NCI-H460 (cell line): ENCODE results near the gene NRXN3. TPM values are rescaled to one million over a fixed set of nuclear protein-coding genes. Genes with fewer than 3 reads are reported as not detected.
"Not testable (repeated sequence)": the region's sequence is repeated elsewhere in the genome, so short reads cannot be mapped to it uniquely, and the experiment has no call there.

Experiments
- DNase-seq: peaks from one replicate; pipeline ENCODE4 v3.0.0-alpha.2; 2016; ENCODE audit warnings: low read depth; ENCODE audit errors: extremely low read depth
- total RNA-seq: library from RNA; depleted of rRNA; stranded (reverse); fragments of >200 nt; shearing (Covaris generic); gene quantifications from 2 replicates; pipeline ENCODE4 v1.2.3, GENCODE V29; 2014

Gene NRXN3
- total RNA-seq, 1 experiment from 2014 or later, result 6.6 TPM

- no peak for DNase-seq
Observed at GRCh38 chr14:78383060-78383459, 212.9 kb downstream of the NRXN3 start.

DNA sequence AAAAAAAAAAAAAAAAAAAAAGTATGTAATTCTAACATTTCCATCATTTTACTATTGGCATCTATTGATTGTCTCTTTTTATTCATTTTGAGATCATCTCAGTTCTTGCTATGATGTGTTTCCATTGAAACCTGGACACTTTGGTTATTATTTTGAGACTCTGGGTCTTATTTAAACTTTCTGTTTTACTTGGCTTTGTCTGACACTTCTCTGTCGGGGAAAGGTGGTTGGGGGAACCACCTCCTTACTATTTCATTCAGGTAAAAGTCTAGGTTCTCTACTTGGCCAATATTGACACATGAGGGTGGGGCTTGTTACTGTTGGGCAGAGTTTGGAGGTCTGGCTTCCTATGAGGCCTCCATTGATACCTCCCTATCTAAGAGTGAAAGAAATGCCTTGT, 228.0 kb downstream of the NRXN3 start:
- no peak for DNase-seq

- peak; percentile 9 for DNase-seq
Observed at GRCh38 chr14:78399316-78399889, 229.2 kb downstream of the NRXN3 start.

DNA sequence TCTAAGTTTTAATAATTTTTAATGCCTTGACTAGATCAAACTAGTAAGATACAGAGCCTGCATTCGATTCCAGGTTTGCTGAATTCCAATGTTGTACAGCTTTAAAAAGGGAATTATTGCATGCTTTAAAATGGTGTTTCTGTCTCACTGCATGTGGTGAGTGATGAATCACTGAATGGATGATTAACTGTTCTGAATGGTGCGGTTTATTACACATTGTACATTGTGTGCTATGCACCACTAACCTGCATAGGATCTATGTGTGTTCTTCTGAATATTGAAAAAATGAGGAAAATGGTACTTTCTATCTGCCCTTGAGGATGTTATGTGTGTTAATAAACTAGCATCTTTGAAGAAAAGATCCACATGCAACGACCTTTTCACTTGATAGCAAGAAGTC, 231.7 kb downstream of the NRXN3 start:
- no peak for DNase-seq

DNA sequence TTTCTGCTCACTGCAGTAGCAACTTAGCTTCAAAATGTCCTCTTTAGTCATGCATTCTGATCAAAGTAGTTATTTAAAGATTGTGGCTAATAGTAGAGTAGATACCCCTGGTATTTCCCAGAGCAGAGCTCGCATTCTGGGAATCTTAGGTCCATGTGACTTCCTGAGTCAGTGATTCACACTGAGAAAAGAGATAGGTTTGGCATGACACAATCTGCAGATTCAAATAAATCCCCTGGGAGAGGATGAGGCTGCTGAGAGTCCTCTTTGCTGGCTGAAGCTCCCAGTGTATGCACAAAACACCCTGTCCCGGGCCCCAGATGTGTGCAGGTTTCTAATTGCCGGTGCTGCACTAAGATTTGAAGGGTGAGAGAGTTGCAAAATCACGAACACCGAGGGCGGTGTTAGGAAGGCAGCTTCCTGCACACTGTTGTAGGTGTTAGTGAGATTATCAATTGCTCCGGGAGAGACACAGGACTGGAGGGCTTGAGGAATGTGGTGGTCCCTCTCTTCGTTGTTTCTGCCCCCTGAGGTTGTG, 233.2 kb downstream of the NRXN3 start:
- DNase-seq, result no peak

- no peak for DNase-seq
Observed at GRCh38 chr14:78405079-78405856, 235.1 kb downstream of the NRXN3 start.

DNA sequence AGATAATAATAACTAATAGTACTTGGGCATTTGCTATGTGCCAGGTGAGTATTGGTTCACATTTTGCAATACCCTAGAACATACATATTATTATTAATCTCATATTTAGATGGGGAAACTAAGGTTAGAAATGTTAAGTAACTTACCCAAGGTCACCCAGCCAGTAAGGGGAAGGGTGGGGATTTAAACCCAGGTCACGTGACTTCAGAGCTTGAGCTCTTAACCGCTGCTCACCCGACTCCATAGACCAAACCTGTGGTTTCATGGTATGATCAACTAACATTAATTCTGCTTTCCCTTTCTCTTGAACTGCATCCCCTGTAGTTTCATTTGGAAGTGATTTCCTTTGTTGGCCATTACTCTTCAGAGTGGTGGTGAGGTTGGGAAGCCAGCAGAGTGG, 242.3 kb downstream of the NRXN3 start:
- no peak for DNase-seq

DNA sequence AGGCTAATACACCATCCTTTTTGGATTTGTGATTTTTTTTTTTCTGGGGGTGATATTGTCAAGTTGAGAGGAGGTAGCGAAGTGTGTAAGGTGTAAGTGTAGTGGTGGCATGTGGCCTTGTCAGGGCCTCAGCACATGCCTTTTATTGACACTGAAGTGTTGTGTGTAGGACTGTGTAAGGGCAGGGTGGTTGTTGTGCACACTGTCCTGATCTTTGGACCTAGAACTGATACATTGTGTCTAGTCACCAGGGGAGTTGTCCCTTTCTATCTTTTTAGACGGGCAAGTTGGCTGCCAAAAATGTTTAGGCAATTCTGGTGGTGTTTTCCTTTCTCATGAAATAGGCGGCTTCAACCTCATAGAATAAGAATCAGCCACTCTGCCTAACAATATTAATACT, 244.0 kb downstream of the NRXN3 start:
- DNase-seq, result no peak

DNA sequence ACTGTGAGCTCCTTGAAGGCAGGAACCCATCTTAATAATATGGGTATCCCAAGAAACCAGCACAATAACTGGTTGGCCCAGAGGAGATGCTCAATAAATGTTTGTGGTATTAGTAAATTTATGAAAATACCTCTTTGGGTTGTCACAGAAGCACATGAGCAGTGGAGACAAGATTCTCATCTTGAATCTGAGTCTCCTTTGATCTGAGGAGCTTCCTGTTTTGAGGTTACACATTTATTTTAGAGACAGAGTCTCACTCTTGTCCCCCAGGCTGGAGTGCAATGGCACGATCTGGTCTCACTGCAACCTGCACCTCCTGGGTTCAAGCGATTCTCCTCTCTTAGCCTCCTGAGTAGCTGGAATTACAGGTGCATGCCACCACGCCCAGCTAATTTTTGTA, 247.4 kb downstream of the NRXN3 start:
- DNase-seq, result no peak

DNA sequence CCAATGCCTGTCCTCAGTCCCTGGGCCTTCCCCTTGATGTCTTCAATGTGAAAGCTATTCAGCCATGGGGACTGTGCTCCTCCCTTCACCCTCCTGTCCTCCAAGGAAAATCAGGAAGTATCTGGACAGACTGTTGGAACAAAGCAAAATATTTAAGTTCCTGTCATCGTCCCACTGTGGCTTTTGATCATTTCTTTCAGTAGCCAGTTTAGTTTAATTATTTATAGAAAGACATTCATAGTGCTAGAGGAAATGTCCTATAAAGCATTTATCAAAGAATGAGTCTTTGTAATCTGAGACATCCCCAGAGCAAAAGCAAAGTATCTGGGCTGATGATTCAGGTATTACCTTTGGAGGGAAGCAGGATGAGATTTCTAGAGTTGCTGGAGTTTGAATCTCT, 254.1 kb downstream of the NRXN3 start:
- no peak for DNase-seq

DNA sequence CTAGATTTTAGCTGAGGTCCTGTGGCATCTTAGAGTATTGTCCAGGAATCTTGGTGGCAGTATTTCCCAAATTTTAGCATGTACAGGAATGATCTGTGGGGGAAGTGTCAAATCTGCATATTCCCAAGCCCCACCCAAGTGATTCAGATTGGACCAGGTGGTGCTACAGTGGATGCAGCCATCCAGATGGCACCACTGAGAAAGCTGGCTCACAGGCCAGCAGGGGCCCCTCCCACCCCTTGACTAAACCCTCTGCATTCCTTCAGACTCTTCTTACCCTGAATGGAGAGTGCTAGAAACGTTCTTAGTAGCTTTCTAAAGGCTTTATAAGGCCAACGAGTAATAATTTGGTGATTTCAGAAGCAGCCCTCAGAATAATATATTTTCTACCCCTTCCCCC, 255.2 kb downstream of the NRXN3 start:
- no peak for DNase-seq

DNA sequence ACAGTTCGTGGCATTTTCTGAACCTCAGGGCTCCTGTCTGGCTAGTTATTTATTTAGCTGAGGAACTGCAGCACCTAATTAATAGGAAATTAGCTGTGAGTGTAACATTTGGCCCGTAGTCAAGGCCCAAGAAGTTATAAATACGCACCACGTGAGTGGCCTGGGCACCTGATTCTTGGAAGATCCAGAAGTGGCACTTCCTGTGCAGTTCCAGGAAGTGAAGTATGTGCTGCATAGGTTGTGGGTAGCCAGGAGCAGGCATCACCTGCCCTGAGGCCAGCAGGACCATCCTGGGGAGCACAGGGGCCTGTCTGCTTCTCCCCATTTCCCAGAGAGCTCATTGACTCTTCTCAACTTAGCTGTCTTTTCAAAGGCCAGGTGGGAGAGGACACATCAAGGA, 255.6 kb downstream of the NRXN3 start:
- DNase-seq, result no peak

- DNase-seq, result no peak
Observed at GRCh38 chr14:78432046-78432445, 261.9 kb downstream of the NRXN3 start.

- DNase-seq, result not testable (repeated sequence)
Observed at GRCh38 chr14:78437448-78437847, 267.3 kb downstream of the NRXN3 start.

DNA sequence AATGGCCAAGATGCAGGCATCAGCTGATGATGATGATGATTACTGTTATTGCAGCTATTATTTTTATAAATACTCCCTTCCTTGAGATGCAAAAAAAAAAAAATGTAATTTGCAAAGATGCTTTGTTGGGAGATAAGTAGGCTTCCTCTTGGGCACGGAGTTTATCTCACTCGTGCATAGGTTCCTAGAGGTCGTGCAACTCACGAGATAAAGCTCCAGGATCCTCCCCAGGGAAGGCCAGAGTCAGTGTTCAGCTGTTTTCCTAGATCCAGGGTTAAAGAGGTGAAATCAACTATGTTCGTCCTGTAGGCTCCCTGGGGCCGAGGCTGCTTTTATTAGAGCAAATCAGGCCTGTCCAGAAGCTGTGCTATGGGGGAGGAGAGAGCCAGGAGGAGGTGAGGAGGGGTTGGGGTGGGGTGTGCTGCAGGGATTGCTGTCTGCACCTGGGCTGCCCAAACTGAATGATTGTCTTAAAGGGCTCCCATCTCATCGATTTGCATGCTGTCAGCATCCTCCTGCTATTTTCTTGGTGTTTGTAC, 270.3 kb downstream of the NRXN3 start:
- no peak for DNase-seq

DNA sequence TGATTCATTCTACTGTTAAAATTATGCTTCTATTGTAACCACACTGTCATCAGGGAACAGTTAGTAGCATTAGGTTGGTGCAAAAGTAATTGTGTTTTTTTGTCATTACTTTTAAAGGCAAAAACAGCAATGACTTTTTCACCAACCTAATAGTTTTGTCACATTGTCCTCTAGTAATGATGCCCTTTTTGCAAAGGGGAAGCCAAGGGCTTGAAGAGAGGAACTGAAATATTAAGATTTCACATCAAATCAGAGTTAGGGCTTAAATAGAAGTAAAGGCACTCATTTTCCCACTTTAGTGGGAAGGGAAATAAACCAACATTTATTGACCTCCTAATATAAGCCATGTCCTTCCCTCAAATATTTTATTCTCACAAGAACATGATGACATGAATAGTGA, 273.7 kb downstream of the NRXN3 start:
- no peak for DNase-seq

DNA sequence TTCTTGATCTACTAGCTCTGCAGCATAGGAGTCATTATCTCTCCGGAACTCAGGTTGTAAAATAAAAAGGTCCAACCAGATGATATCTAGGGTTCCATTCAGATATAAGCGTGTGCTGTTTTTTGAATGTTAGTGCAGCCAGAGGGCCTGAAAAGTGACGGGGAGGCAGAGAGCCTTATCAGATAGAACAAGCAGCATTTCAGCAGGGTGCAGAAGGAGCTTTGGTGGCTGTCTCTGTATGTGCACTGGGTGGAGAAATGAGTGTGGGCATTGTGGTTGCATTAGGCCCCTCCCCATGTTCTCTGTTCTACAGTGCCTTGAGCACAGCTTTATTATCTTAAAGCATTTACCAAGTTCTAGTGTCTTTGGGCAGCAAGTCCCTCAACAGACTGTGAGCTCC, 275.1 kb downstream of the NRXN3 start:
- no peak for DNase-seq

DNA sequence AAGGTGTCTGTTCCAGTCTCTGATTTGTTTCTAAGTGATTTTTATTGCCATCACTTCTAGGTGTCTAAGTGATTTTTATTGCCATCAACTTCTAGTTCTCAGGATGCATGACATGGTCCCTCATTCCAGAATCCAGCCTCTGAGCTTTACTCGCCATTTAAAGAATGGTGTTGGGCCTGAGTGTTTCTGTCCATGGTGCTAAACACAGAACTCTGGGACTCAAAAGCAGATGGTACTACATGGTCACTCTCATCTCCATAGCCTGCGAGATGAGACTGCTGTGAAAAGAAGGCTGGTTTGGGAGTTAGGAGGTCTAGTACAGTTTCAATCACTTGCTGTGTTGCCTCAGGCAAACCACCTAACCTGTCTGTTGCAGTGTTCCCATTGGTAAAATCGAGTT, 276.6 kb downstream of the NRXN3 start:
- no peak for DNase-seq

DNA sequence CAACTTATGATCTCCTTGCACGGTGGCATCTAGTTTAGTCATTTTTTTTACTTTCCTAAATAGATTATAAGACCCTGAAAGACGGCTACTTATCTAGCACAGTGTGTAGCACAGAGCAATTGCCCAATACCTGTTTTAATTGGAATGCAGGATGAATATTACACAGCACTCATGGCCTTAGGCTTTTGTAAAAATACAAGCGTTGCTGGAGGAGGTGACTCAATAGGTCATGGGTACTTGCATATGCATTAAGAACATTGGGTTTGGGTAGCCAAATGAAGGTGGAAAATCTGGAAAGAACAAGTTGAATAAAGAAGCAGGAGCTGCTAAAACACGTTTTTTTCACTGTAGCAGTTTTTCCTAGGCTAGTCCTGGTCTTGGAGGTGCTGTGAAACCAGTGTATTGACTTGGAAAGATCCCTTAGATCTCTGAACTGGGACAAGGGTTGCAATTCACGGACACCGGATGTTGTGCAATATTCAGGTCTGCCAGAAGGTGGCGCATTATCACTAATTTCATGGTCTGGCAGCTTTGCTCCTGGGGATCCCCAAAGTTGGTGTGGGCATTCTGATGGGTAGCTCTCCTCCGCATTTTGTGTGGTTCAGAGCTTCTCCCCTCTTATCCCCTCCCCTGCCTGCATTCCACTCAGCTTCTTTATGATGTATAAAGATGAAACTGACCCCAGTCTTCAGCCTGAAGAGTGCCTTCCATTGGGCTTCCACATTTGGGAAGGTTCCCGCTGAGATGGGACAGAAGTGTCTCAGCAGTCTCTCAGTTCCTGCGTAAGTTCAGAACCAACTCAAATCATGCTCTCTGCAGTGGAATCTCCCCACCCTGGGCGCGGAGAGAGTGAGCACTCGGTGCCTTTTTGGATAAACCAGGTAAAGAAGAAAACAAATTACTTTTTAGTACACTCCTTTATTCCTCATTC, 278.3 kb downstream of the NRXN3 start:
- peak; percentile 8 for DNase-seq

DNA sequence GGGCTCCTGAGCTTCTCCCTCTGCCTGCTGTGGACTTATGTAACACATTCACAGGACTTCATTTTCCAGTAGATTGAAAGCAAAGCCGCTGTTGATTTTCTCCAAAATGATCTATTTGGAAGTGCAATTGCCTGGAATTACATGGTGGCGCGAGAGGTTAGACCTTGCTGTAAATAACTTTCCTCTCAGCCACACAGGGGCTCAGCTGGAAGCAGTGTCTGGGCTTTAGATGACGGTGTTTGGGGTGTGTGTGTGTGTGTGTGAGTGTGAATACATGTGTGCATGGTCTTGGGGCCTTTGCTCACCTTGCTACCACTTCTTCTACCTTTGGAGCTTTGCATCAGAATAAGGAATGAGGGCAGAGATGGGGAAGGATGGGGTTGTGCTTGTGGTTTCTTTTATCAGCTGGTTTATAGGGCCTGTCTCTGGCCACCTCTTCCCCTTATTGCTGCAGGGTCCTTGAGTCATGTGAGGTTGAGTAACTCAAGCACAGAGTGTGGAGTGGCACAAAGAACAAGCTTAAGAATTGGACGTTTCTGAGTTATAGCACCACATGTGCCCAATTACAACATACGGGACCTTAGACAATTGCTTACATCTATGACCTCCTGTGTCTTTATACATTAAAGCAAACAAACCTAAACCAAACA, 280.6 kb downstream of the NRXN3 start:
- no peak for DNase-seq

DNA sequence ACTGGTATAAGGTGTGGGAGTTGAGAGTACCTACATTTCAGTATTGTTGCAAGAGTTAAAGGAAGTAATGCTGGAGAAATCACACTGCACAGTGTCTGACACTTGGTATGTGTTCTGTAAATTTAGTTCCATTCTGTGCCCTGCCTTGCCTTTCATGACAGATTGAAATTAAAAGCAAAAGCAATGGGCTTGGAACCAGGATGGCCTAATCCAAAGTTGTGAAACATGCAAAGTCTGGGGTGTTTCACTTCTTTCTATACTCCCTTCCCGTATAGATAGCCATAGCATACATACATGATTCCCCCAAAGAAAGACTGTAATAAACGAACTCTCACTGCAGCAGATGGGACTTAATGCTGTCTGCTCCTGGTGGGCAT, 281.1 kb downstream of the NRXN3 start:
- no peak for DNase-seq
